EL (cell line): ENCODE measurements around the gene TRABD2A.

Experiments used
- DNase-seq: peaks from one replicate; pipeline ENCODE4 v3.0.0-alpha.2; 2016

Gene TRABD2A

DNA sequence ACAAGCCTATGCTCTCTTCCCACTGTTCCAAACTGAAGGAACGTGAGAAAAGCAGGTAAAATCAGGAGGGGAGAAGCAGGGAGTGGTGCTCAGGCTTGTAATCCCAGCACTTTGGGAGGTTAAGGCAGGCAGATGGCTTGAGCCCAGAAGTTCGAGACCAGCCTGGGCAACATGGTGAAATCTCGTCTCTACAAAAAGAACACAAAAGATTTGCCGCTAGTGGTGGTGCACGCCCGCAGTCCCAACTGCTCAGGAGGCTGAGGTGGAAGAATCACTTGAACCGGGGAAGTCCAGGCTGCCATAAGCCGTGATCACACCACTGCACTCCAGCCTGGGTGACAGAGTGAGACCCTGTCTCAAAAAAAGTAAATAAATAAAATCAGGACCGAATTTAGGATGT is 23.3 kb upstream of the TRABD2A start:
- DNase-seq, result no peak

DNA sequence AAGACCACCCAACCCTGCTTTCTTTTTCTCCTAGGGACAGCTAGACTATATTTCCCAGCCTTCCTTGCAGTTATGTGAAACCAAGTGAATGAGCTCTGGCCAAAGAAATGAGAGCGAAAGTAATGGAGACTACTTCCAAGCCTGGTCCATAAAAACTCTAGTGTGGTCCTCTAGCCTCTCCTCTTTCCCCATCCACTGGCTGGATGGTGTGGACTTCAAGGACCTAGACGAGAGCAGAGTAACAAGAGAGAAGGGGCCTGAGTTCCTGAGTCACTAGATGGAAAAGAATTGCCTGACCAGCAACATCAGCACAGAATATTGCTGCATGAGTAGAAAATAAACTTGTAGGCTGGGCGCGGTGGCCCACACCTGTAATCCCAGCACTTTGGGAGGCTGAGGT is 21.6 kb upstream of the TRABD2A start:
- no peak for DNase-seq

DNA sequence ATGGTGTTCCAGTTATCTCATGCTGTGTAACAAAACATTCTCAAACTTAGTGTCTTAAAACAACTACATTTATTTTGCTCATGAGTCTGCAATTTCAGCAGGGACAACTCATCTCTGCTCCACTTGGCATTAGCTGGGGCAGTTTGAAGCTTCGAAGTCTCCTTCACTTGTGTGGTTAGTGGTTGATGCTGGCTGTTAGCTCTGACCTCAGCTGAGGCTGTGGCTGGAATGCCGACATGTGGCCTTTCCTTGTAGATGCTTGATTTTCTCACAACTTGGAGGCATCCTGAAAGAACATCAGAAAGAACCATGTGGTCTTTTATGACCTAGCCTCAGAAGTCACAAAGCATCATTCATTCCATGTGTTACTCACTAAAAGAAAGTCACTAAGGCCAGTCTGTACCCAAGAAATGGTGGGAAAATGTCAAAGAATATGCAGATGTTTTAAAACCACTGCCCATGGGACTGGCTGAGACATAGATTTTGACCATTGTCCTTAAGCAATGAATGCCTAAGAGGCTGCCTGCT is 20.8 kb upstream of the TRABD2A start:
- DNase-seq, result peak; percentile 84

DNA sequence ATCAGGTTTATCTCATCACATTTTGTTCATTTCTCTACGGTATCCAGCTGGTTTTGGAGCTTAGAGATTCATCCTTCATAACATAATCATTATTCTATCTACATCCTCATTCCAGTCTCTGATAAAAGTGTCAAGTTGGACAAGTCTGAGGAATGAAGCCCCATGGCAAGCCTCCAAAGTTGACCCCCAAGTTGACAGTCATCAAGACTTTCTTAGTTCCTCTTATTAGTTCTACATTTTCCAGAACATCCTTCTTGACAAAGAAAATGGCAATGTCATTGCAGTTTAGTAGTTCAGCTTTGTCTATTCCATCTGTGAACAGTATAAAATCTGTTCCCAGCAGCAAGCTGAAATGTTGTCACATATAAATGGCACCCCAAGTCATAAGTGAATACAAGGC is 20.1 kb upstream of the TRABD2A start:
- DNase-seq, result no peak

DNA sequence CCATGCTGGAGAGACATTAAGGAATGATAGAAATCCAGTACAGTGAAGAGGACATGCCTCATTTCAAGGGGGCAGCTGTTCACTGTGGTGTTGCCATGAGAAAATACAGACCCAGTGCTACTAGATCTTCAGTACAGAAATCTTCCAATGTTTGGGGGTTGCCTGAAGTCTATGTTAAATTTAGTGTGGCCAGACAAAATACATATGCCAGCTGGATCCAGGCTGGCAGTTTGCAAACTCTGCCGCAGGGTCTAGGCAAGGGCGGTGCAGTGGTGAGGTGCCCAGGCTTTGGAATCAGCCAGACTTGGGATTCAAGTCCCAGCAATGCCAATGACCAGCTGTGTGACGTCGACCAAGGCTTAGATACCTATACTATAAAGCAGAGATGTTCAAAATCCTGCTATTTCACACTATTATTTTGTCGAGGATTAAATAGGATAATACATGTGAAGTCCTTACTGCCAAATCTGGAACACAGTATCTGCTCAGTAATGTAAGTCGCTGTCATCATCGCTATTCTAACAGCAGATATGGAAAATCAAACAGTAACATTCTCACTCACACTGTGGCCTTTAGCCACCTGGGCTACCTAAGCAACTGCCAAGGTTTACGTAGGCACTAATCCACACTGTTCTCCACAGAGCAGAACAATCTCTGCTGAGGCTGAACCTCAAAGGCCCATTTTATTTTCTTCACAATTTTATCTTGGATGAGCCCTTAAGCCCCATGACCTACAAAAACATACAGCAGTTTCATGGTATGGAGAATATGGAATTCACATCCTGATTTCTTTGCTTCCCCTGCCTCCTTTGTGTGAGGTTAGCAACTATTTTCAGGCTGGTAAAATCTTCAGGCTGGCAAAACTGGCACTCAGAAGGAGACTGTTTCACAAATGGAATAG is 18.7 kb upstream of the TRABD2A start:
- no peak for DNase-seq

DNA sequence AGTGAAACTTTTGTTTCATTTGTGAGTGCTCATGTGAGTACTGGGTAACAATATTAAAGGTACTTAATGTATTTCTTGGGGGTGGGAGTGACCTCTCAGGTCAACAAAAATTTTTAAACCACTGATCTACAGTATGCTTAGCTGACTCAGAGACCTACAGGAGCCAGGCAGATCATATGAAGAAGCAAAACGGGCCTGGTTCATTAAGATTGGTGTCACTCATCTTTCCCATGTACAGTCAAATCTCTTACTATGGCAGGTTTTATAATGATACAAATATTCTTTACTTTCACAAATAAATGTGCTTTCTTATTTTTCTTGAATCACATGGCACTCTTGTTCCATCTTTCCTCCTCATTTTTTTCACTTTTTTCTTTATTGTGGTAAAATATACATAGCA is 16.9 kb upstream of the TRABD2A start:
- DNase-seq, result peak; percentile 28

DNA sequence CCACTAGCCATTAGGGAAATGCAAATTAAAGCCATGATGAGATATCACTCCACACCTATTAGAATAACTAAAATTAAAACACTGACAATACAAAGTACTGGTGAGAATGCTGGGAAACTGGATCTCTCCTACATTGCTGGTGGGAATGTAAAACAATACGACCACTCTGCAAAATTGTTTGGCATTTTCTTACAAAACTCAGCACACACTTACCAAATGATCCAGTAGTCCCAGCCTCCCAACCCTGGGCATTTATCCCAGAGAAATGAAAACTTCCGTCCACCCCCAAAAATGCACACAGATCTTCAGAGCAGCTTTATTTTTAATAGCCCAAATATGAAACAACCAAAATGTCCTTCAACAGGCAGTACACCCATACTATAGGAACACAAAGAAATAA is 15.7 kb upstream of the TRABD2A start:
- DNase-seq, result no peak

DNA sequence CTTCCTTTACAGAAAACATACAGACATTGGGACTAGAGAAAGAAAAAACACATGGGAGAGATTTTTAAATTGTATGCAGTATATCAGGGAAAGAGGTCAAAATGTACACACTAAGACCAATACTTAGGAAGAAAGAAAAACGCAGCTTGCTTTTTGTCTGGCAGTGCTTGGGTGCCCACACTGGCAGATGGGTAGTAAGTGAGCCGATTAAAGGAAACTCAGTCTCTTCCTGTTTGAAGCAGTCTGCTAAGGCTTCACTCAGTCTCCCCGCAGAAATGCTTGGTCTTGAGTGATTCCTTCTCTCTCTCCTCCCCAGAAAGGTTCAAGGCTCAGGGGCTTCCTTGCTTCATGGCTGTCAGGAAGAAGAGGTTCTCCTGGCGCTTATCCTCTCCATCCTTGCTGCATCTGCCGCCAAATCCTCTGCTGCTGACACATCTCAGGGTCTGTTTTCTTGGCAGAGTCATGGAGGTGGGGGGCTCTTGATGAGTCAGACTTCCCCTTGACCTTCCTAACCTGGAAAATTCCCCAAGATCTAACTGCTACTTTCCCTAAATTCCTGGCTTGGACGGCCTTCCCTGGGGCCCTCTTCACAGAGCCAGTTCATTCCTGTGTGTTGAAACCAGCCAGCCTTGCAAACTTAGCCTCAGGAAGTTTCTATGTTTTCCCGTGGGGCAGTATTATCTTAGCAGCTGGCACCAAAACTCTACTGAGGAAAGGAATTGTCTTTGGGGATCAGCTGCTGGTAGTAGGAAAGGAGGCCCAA is 14.1 kb upstream of the TRABD2A start:
- DNase-seq, result peak; percentile 82

DNA sequence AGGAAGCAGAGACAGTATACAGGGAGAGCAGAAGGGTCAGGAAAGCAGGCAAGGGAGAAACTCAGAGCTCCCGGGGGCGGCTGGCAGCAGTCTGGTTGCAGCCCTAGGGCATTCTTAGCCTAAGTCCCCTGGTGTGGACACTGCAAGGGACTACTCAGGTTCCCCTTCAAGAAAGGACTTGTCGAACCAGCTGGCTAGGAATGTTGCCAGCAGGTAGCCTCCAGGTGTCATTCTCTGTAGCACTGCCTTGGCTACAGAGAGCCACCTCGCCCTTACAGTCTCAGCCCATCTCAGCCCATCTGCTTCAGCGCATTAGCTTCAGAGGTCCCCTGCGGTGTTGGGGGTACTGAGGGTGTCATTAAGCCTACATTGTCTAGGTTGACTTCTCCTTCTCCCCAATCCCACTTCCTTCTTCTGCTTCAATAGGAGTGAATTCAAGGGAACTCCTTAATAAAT is 13.3 kb upstream of the TRABD2A start:
- DNase-seq, result no peak

DNA sequence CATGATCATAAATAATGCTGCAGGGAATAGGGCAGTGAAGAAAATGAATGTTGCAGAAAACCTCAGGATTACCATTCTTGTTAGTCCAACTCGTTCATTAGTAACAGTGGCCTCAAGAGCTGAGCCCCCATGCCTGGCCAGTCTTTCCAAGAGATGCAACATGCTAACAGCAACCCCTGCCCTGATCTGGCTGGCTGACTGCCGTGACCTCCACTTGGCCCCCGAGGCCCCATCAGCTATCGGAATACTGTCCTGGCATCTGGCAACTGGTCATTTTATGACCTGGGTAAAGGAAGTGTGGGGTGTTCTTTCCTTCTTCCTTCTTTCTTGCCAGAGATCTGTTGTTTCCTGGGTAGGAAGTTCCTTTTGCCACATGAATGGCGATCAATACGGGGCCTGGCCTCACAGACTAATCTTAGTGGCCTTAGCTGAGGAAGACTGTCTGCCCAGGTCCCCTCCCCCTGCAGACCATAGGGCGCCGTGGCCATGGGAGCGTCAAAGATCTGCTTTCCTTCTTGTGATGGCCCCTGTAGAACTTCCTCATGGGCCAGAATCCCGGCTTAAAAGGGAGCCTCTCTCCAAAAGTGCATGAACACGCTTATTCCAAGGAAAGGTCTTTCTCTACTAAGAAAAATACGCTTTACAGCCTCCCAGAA is 10.6 kb upstream of the TRABD2A start:
- no peak for DNase-seq

DNA sequence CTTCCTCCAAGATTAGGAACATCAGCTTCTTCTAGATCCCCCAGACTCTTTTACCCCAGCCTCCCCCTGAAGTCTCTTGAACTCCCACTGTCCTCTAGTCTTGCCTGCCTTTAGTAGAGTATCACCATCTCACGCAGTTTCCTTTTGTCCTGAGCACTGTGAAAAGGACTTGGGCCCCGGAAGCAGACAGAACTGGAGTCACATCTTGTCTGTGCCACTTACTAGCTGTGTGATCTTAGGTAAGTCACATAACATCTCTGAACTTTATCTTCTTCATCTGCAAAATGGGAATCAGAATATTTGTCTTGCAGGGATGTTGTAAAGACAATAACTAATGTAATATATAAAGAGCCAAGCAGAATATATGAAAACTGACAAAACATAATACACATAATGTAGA is 8.4 kb upstream of the TRABD2A start:
- no peak for DNase-seq

DNA sequence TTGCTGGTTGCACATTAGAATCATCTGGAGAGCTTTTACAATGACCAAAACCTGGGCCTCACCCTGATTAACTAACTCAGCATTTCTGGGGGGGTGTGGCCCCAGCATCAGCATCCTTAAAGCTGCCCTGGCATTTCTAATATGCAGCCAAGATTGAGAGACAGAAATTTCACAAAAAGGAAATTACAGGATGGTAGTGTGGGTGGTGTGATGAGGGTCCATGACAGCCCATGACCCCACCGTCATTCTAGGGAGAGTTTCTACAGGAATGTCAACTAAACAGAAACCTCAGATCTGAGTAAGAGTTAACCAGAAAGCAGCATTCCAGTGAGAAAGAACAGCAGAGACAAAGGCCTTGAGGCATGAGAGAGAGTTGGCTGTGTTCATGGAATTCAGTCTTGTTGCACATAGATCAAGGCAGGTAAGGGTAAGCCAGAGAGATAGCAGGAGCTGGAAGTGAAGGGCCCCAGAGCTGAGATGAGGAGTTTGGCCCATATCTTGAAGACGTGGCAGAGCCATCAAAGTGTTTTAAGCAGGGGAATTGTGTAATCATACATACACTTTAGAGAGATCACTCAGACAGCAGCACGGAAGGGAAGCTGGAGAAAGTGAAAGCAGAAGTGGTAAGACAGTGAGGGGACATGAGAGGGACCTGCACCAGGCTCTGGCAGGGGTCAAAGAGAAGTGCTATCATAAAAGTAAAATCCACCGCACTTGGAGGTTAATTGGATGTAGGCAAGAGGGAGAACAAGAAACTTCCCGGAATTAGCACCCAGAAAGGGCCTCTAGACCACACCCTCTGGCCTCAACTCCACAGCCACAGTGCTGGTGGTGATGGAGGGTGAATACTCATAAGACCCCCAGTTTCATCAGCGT is 7.8 kb upstream of the TRABD2A start:
- DNase-seq, result peak; percentile 71

DNA sequence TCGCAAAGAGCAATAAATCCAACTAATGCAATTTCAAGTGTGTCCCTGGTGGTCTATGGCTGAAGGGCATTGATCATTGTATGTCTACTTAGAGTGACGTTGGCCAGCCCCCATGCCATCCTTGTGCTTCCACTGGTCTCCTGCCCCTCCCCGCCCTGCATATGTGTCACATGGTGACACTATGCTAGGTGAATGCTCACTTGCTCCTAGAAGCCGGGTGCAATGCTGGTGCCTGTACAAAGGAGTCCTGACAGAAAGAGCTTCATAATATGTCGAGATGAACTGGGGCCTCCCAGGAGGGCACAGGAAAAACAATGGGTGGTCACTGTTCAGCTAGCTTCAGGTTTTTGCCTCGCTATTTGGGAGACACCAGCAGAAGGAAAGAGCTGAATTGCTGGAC is 5.9 kb upstream of the TRABD2A start:
- DNase-seq, result no peak

DNA sequence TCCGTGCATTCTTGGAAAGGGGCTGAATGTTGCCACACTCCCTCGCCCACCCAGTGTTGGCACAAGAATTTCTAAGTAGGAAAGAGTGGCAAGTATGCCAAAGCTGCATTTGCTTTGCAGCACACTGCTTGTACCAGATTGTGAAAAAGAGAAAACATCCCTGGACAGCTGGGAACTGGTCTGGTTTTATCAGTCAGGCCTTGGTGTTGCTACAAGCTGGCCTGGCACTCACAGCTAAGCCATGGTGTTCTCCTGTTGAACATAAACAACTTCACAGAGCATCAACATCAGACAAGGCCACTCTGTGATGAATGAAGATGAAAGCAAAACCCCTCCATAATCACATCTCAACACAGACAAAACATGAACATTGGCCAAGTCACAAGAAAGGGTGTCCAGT is 4.2 kb upstream of the TRABD2A start:
- no peak for DNase-seq

DNA sequence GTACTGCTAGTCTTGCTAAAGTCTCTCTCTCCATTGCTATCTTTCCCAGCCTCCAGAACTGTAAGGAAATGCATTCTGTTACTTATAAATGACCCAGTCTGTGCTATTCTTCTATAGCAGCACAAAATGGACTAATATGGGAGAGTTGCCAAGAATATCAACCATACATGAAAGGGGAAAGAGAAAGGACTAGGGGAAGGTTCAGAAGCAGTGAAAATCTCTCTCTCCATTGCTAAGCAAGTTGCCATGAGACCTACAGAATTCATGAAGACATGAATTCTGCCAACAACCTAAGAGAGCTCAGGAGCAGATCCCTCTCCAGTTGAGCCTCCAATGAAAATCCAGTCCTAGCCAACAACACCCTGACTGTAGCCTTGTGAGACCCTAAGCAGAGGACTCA is 3.6 kb upstream of the TRABD2A start:
- DNase-seq, result no peak

DNA sequence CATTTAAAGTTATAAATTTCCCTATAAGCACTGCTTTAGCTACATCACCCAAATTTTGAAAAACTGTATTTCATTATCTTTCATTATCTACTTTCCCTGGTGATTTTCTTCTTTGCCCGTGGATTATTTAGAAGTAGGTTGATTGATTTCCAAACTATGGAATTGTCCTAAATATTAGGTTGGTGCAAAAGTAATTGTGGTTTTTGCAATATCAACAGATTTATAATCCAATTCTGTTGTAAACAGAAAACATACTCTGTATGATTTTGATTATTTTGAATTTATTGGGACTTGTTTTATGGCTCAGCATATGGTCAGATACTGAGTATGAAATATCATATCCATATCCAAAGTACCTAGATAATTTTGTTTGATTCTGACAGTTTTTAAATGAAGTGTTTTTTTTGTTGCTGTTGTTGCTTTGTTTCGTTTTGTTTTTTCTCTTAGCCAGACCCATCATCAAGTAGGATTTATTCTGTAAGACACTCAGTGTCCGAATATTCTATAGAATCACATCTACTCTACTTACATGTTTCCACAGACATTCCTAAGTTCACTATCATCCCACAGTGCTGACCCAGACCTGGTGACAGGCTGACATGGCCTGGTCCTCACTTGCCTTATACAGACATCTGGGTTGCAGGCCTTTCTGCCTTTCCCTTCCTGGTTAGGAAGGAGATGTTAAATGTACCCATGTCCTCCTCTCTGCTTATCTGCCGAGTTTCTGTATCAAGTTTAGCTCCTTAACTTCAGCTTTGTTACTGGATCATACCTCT is 2.1 kb upstream of the TRABD2A start:
- peak; percentile 61 for DNase-seq

DNA sequence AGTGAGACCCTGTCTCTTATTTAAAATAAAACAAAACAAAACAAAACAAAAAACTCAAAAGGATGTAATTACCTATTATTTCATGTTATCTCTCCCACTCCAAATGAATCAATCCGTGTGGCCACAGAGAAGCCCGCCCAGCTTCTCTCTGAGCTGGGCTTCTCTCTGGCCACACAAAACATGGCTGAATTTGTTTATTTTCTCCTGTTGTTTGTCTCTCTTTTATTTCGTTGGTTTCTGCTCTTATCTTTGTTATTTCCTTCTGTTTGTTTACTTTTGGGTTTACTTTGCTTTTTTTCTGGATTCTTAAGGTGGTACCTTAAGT is 1.5 kb upstream of the TRABD2A start:
- DNase-seq, result no peak

DNA sequence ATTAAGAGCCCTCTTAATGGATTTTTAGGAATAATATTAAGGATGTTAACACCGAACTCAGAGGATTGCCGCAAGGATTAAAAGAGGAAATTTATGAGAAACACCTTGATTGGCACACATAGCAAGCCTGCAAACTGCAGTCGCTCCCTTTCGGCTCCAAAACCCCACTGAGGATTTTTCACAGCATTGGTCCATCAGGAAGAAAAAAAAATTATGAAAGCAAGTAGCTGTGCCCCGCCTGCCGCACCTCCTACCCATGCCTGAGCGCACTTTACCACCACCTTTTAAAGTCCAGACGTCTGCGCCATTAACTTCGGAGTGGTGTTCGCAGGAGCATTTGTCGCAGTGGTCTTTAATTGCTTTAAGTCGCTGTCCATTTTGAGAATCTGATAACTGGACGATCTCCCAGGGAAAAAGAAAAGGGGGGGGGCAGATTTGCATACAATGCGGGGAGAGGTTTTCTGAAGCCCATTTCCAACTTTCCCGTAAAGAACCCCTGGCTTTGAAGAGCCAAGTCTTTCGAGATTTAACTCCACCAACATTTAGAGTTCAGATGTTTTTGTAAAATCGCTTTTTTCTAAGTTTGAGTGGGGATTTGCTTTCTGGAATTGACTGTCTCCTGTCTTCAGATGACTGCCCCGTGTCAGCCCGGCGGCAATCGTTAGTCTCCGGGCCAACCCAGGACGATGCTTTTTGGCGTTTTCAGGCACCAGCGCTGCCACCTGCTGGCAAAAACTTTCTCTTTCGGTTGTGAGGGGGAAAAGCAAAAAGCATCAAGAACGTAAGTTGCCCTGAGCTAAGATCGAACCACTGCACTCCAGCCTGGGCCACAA is 913 bp upstream of the TRABD2A start:
- peak; percentile 90 for DNase-seq

DNA sequence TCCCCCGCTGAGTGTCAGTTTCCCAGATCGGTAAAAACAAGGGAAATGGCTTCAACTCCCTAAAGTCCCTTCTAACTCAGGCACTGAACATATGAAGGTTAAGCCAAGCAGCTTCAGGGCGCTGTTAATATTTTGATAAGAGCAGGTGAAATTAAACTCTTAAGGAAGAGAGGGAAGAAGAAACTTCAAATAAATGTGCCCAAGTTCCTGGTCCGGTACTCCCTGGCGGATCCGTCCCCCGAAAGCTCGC is 564 bp downstream of the TRABD2A start:
- no peak for DNase-seq

DNA sequence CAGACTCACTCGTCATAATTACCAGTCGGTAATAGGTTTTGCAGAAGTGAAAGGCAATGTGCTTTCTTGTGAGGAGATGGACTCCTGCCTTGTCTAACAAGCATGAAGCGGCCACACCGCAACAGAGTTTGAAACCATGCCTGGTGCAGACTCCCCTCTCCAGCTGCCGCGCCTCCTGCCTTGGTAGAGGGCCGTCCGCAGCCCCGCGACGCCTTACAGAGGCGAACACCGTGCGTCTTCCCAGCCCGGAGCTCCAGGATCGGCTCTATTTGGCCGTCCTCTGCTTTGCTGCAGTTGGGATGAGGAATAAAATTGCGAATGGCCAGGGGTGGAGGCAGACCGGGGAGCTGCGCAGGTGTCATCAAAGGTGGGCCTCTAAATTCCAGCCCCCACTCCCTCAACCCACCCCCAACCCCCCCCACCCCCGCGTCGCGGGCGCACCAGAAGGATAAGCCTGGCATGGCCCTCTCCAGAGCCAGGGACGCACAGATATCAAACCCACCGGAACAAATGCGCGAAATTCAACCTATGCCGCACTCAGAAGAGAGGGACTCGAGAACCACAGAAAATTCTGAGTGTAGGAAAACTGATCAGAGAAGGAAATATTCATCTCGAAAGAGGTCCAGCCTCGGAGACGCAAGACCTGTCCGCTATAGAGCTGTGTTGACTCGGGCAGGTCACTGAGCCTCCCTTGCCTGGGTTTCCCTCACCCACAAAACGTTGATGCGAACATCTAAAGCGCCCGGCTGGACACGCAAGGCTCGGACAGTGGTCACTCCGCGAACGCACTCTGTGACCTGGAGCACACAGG is 1.1 kb downstream of the TRABD2A start:
- DNase-seq, result no peak
